Measurements from ENCODE around the gene FRMPD4. TPM values are rescaled to one million over a fixed set of nuclear protein-coding genes. Genes with fewer than 3 reads are reported as not detected.

Gene FRMPD4
- total RNA-seq, 1 experiment from 2014 or later = 1.4 TPM

DNA sequence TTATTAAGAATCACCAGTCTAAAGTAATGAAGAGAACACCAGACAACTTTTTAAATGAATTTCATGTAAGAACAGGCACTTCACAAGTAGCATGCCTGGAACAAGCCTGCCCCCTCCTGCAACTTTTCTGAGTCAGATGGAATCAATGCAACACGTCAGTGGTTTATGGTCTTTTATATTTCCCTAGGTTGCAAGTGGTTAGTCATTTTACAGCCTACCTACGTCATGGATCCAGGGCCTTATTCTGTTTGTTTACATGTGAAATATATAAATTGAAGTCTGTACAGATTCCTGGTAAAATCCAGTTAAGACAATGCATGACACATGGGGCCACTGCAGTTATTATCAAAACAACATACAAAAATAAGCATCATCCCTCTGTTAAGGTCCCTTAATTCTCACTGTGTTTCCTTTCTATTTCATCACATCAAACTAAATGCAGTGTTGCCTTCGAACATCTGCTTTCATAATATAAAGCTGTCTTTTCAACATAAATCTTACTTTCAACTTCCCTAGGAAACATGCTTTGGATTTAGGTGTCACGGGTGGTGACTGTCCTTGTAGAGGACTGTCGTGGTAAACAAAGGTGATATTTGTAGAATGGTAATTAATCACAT lies 309.3 kb downstream of the FRMPD4 start (continued):
- TF ChIP-seq, protein P1, sequence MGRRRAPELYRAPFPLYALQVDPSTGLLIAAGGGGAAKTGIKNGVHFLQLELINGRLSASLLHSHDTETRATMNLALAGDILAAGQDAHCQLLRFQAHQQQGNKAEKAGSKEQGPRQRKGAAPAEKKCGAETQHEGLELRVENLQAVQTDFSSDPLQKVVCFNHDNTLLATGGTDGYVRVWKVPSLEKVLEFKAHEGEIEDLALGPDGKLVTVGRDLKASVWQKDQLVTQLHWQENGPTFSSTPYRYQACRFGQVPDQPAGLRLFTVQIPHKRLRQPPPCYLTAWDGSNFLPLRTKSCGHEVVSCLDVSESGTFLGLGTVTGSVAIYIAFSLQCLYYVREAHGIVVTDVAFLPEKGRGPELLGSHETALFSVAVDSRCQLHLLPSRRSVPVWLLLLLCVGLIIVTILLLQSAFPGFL (CRISPR knock-in tag; IDR thresholded peaks at IDR 0.05; ENCODE audit: borderline replicate concordance) = no peak
- TF ChIP-seq SP1 (CRISPR knock-in tag; conservative IDR thresholded peaks at IDR 0.05) = no peak
- no peak for TF ChIP-seq CREB1 (CRISPR knock-in tag; IDR thresholded peaks at IDR 0.05)
- TF ChIP-seq, protein P2, sequence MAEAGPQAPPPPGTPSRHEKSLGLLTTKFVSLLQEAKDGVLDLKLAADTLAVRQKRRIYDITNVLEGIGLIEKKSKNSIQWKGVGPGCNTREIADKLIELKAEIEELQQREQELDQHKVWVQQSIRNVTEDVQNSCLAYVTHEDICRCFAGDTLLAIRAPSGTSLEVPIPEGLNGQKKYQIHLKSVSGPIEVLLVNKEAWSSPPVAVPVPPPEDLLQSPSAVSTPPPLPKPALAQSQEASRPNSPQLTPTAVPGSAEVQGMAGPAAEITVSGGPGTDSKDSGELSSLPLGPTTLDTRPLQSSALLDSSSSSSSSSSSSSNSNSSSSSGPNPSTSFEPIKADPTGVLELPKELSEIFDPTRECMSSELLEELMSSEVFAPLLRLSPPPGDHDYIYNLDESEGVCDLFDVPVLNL (CRISPR knock-in tag; IDR thresholded peaks at IDR 0.05; ENCODE audit: borderline replicate concordance, low read depth) = no peak
- TF ChIP-seq, protein P3, sequence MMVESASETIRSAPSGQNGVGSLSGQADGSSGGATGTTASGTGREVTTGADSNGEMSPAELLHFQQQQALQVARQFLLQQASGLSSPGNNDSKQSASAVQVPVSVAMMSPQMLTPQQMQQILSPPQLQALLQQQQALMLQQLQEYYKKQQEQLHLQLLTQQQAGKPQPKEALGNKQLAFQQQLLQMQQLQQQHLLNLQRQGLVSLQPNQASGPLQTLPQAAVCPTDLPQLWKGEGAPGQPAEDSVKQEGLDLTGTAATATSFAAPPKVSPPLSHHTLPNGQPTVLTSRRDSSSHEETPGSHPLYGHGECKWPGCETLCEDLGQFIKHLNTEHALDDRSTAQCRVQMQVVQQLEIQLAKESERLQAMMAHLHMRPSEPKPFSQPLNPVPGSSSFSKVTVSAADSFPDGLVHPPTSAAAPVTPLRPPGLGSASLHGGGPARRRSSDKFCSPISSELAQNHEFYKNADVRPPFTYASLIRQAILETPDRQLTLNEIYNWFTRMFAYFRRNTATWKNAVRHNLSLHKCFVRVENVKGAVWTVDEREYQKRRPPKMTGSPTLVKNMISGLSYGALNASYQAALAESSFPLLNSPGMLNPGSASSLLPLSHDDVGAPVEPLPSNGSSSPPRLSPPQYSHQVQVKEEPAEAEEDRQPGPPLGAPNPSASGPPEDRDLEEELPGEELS (CRISPR knock-in tag; IDR thresholded peaks at IDR 0.05) = no peak
- TF ChIP-seq IRF2 (CRISPR knock-in tag; IDR thresholded peaks at IDR 0.05; ENCODE audit: borderline replicate concordance, low read depth) = no peak

DNA sequence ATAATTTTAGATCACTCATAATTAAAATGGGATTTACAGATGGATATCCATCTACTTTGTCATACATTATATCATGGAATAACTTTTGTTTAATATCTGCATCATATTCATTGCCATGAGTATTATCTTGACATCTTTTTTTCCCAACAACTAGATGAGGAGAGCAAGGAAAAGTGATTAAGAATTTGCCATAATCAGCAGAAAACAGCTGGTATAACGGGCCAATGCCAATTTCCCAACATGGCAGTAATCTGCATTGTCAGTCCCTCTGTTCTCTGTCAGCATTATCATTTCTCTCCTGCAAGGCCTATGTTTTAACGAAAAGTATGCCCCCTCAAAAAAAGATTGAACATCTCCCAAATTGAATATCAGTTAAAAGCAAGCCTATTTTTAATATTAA lies 314.0 kb downstream of the FRMPD4 start:
- TF ChIP-seq, protein P4, sequence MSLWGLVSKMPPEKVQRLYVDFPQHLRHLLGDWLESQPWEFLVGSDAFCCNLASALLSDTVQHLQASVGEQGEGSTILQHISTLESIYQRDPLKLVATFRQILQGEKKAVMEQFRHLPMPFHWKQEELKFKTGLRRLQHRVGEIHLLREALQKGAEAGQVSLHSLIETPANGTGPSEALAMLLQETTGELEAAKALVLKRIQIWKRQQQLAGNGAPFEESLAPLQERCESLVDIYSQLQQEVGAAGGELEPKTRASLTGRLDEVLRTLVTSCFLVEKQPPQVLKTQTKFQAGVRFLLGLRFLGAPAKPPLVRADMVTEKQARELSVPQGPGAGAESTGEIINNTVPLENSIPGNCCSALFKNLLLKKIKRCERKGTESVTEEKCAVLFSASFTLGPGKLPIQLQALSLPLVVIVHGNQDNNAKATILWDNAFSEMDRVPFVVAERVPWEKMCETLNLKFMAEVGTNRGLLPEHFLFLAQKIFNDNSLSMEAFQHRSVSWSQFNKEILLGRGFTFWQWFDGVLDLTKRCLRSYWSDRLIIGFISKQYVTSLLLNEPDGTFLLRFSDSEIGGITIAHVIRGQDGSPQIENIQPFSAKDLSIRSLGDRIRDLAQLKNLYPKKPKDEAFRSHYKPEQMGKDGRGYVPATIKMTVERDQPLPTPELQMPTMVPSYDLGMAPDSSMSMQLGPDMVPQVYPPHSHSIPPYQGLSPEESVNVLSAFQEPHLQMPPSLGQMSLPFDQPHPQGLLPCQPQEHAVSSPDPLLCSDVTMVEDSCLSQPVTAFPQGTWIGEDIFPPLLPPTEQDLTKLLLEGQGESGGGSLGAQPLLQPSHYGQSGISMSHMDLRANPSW (CRISPR knock-in tag; conservative IDR thresholded peaks at IDR 0.05; ENCODE audit: low read depth) = no peak
- TF ChIP-seq CREM (CRISPR knock-in tag; IDR thresholded peaks at IDR 0.05) (no peak), ZNF317 (CRISPR knock-in tag; IDR thresholded peaks at IDR 0.05; ENCODE audit: borderline replicate concordance, low read depth) (no peak), ESRRA (CRISPR knock-in tag; IDR thresholded peaks at IDR 0.05; ENCODE audit: borderline replicate concordance) (no peak), EMX1 (CRISPR knock-in tag; IDR thresholded peaks at IDR 0.05) (no peak), CBFB (CRISPR knock-in tag; IDR thresholded peaks at IDR 0.05; ENCODE audit: low read depth) (no peak), SMAD4 (CRISPR knock-in tag; IDR thresholded peaks at IDR 0.05) (no peak), NR3C1 (CRISPR knock-in tag; conservative IDR thresholded peaks at IDR 0.05; ENCODE audit: low read depth) (no peak), RORB (CRISPR knock-in tag; IDR thresholded peaks at IDR 0.05) (no peak)
- TF ChIP-seq, protein P5, sequence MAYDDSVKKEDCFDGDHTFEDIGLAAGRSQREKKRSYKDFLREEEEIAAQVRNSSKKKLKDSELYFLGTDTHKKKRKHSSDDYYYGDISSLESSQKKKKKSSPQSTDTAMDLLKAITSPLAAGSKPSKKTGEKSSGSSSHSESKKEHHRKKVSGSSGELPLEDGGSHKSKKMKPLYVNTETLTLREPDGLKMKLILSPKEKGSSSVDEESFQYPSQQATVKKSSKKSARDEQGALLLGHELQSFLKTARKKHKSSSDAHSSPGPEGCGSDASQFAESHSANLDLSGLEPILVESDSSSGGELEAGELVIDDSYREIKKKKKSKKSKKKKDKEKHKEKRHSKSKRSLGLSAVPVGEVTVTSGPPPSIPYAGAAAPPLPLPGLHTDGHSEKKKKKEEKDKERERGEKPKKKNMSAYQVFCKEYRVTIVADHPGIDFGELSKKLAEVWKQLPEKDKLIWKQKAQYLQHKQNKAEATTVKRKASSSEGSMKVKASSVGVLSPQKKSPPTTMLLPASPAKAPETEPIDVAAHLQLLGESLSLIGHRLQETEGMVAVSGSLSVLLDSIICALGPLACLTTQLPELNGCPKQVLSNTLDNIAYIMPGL (CRISPR knock-in tag; IDR thresholded peaks at IDR 0.05) = no peak
- TF ChIP-seq, protein P6, sequence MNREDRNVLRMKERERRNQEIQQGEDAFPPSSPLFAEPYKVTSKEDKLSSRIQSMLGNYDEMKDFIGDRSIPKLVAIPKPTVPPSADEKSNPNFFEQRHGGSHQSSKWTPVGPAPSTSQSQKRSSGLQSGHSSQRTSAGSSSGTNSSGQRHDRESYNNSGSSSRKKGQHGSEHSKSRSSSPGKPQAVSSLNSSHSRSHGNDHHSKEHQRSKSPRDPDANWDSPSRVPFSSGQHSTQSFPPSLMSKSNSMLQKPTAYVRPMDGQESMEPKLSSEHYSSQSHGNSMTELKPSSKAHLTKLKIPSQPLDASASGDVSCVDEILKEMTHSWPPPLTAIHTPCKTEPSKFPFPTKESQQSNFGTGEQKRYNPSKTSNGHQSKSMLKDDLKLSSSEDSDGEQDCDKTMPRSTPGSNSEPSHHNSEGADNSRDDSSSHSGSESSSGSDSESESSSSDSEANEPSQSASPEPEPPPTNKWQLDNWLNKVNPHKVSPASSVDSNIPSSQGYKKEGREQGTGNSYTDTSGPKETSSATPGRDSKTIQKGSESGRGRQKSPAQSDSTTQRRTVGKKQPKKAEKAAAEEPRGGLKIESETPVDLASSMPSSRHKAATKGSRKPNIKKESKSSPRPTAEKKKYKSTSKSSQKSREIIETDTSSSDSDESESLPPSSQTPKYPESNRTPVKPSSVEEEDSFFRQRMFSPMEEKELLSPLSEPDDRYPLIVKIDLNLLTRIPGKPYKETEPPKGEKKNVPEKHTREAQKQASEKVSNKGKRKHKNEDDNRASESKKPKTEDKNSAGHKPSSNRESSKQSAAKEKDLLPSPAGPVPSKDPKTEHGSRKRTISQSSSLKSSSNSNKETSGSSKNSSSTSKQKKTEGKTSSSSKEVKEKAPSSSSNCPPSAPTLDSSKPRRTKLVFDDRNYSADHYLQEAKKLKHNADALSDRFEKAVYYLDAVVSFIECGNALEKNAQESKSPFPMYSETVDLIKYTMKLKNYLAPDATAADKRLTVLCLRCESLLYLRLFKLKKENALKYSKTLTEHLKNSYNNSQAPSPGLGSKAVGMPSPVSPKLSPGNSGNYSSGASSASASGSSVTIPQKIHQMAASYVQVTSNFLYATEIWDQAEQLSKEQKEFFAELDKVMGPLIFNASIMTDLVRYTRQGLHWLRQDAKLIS (CRISPR knock-in tag; IDR thresholded peaks at IDR 0.05; ENCODE audit: borderline replicate concordance) = no peak
- TF ChIP-seq, protein P7, sequence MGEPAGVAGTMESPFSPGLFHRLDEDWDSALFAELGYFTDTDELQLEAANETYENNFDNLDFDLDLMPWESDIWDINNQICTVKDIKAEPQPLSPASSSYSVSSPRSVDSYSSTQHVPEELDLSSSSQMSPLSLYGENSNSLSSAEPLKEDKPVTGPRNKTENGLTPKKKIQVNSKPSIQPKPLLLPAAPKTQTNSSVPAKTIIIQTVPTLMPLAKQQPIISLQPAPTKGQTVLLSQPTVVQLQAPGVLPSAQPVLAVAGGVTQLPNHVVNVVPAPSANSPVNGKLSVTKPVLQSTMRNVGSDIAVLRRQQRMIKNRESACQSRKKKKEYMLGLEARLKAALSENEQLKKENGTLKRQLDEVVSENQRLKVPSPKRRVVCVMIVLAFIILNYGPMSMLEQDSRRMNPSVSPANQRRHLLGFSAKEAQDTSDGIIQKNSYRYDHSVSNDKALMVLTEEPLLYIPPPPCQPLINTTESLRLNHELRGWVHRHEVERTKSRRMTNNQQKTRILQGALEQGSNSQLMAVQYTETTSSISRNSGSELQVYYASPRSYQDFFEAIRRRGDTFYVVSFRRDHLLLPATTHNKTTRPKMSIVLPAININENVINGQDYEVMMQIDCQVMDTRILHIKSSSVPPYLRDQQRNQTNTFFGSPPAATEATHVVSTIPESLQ (CRISPR knock-in tag; IDR thresholded peaks at IDR 0.05) = no peak
- Mint-ChIP-seq H3K4me1 (peaks cover 4% of the 10 kb centered on the region; the same call in 1 of the 2 replicates), H3K27ac (no peak overlapping the region), H3K27me3 (ENCODE audit: low read depth) (no peaks in the 10 kb centered on the region), H3K4me3 (no peak overlapping the region), H3K9me3 (no peaks in the 10 kb centered on the region), H3K36me3 (no peaks in the 10 kb centered on the region)
- ATAC-seq (no peak), DNase-seq (ENCODE audit: low spot score) (no peak)
- ChIA-PET POLR2A (no interaction called here), CTCF (no interaction called here)

All from WTC11 (cell line).